ENCODE results near the gene HSPA14.

- no peak for TF ChIP-seq POLR2A (IDR thresholded peaks at IDR 0.05)
- no peak for TF ChIP-seq POLR2AphosphoS5 (IDR thresholded peaks at IDR 0.05)
- no peak for TF ChIP-seq CTCF (IDR thresholded peaks at IDR 0.05)
Measured at GRCh38 chr10:14821635-14822375, 16.3 kb upstream of the HSPA14 start.
